OCI-LY1 (cell line): ENCODE results near the gene MAML2.

Experiments
- H2AFZ ChIP-seq: fragments of 200-600 bp; sonication (generic), shearing (Covaris generic); 2 replicates; pipeline ENCODE4 v1.6.0; 2014; ENCODE audit warnings: antibody characterized with exemption, mild to moderate bottlenecking, low read length
- H3F3A ChIP-seq: fragments of 200-600 bp; sonication (generic), shearing (Covaris generic); 2 replicates; pipeline ENCODE4 v1.6.0; 2014; ENCODE audit warnings: mild to moderate bottlenecking, antibody characterized with exemption, low read length, moderate library complexity; ENCODE audit not compliant: insufficient read depth
- H3K27ac ChIP-seq: fragments of 200-600 bp; sonication (generic); 2 replicates; pipeline ENCODE4 v1.5.1; 2014; ENCODE audit warnings: low read length, mixed run types, mild to moderate bottlenecking, low read depth; ENCODE audit not compliant: poor library complexity, severe bottlenecking
- H3K27me3 ChIP-seq: fragments of 200-600 bp; sonication (generic); 2 replicates; pipeline ENCODE4 v1.6.0; 2014; ENCODE audit warnings: antibody characterized with exemption, mild to moderate bottlenecking, low read length, moderate library complexity; ENCODE audit not compliant: insufficient read depth
- H3K36me3 ChIP-seq: fragments of 200-600 bp; sonication (generic); 2 replicates; pipeline ENCODE4 v1.6.1; 2014; ENCODE audit warnings: mild to moderate bottlenecking, antibody characterized with exemption, low read length, moderate library complexity, mixed read lengths; ENCODE audit not compliant: insufficient read depth
- H3K4me1 ChIP-seq: fragments of 200-600 bp; sonication (generic); 2 replicates; pipeline ENCODE4 v1.5.1; 2014; ENCODE audit warnings: mild to moderate bottlenecking, low read length, moderate library complexity; ENCODE audit not compliant: insufficient read depth, severe bottlenecking
- H3K4me2 ChIP-seq: fragments of 200-600 bp; sonication (generic), shearing (Covaris generic); 2 replicates; pipeline ENCODE4 v1.6.1; 2014; ENCODE audit warnings: low read length
- H3K4me3 ChIP-seq: fragments of 200-600 bp; sonication (generic); 2 replicates; pipeline ENCODE4 v1.5.1; 2014; ENCODE audit warnings: low read length, low read depth, mild to moderate bottlenecking, mixed read lengths; ENCODE audit not compliant: poor library complexity, severe bottlenecking
- H3K79me2 ChIP-seq: fragments of 200-600 bp; shearing (Covaris generic); 2 replicates; pipeline ENCODE4 v1.6.1; 2016; ENCODE audit warnings: mixed run types, low read length, mixed read lengths; ENCODE audit not compliant: insufficient read depth
- H3K9ac ChIP-seq: fragments of 200-600 bp; sonication (generic), shearing (Covaris generic); 2 replicates; pipeline ENCODE4 v1.6.1; 2014; ENCODE audit warnings: mild to moderate bottlenecking, low read length, mixed read lengths
- H3K9me2 ChIP-seq: fragments of 200-600 bp; sonication (generic), shearing (Covaris generic); 2 replicates; pipeline ENCODE4 v1.6.1; 2014; ENCODE audit warnings: low read depth, mild to moderate bottlenecking, low read length, mixed read lengths
- H3K9me3 ChIP-seq: fragments of 200-600 bp; shearing (Covaris generic); 2 replicates; pipeline ENCODE4 v1.6.1; 2014; ENCODE audit warnings: low read length, mixed read lengths
- H4K20me1 ChIP-seq: fragments of 200-600 bp; sonication (generic), shearing (Covaris generic); 2 replicates; pipeline ENCODE4 v1.6.0; 2016; ENCODE audit warnings: mild to moderate bottlenecking, low read length; ENCODE audit not compliant: insufficient read depth
- CTCF ChIP-seq: fragments of 200-600 bp; sonication (generic), shearing (Covaris generic); IDR thresholded peaks from 2 replicates; pipeline ENCODE4 v1.5.1; 2017; ENCODE audit warnings: mild to moderate bottlenecking, antibody characterized with exemption, low read length, moderate library complexity, mixed read lengths
- EZH2 ChIP-seq: fragments of 200-600 bp; sonication (generic), shearing (Covaris generic); IDR thresholded peaks from 2 replicates; pipeline ENCODE4 v1.8.0; 2017; ENCODE audit warnings: borderline replicate concordance, mixed run types, mild to moderate bottlenecking, antibody characterized with exemption, low read length, moderate library complexity, mixed read lengths

The MAML2 gene

DNA sequence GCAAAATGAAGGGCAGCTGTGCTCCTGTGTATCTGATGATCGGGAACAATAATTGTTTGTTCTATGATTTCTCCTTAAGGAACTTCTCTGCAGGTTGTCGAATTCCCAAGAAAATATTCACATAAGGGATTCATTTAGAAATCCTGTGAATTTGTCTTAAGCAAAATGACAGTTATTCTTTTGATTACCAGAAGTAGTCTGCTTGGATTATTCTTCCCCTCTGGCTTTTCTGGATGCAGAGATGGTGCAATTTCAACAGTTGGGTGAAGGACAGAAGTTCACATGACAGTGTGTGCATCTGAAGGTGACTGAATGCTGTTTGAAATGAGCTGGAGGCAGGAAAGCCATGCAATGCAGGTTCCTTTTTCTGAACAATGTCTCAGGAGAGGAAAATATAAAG, 281.9 kb downstream of the MAML2 start:
- no peaks in the 10 kb centered on the region for H3F3A ChIP-seq
- no peak for TF ChIP-seq CTCF
- no peak for TF ChIP-seq EZH2
- H3K9ac ChIP-seq, result no peak overlapping the region
- no peak overlapping the region for H2AFZ ChIP-seq
- H3K27me3 ChIP-seq, result no peaks in the 10 kb centered on the region
- H3K9me2 ChIP-seq, result no peaks in the 10 kb centered on the region
- no peaks in the 10 kb centered on the region for H4K20me1 ChIP-seq
- no peaks in the 10 kb centered on the region for H3K36me3 ChIP-seq
- no peak overlapping the region for H3K27ac ChIP-seq
- no peak overlapping the region for H3K4me2 ChIP-seq
- H3K9me3 ChIP-seq, result no peaks in the 10 kb centered on the region
- no peaks in the 10 kb centered on the region for H3K4me1 ChIP-seq
- no peaks in the 10 kb centered on the region for H3K79me2 ChIP-seq
- no peak overlapping the region for H3K4me3 ChIP-seq

GRCh38 chr11:96057502-96057901, 285.5 kb downstream of the MAML2 start:
- Histone ChIP-seq H3K9ac (no peak overlapping the region), H3K27ac (no peak overlapping the region), H3K27me3 (no peaks in the 10 kb centered on the region), H3K9me2 (no peaks in the 10 kb centered on the region), H3K36me3 (no peaks in the 10 kb centered on the region), H3K79me2 (no peaks in the 10 kb centered on the region), H4K20me1 (no peaks in the 10 kb centered on the region), H3K4me2 (no peak overlapping the region), H2AFZ (no peak overlapping the region), H3F3A (no peaks in the 10 kb centered on the region), H3K4me3 (no peak overlapping the region), H3K9me3 (no peaks in the 10 kb centered on the region), H3K4me1 (no peaks in the 10 kb centered on the region)
- TF ChIP-seq CTCF (no peak), EZH2 (no peak)

- H3K9me2 ChIP-seq, result no peaks in the 10 kb centered on the region
- no peaks in the 10 kb centered on the region for H3K27me3 ChIP-seq
- no peaks in the 10 kb centered on the region for H3K36me3 ChIP-seq
- no peaks in the 10 kb centered on the region for H3F3A ChIP-seq
- no peak for TF ChIP-seq EZH2
- TF ChIP-seq CTCF, result no peak
- no peak overlapping the region for H3K4me3 ChIP-seq
- H3K9ac ChIP-seq, result no peak overlapping the region
- H3K79me2 ChIP-seq, result no peaks in the 10 kb centered on the region
- H4K20me1 ChIP-seq, result no peaks in the 10 kb centered on the region
- no peaks in the 10 kb centered on the region for H3K9me3 ChIP-seq
- H3K27ac ChIP-seq, result no peak overlapping the region
- H3K4me1 ChIP-seq, result no peaks in the 10 kb centered on the region
- H2AFZ ChIP-seq, result no peak overlapping the region
- H3K4me2 ChIP-seq, result no peak overlapping the region
Measured at GRCh38 chr11:96056576-96056975, 286.4 kb downstream of the MAML2 start.
